HepG2 (cell line): ENCODE data around the gene ATP1A1. TPM values are rescaled to one million over a fixed set of nuclear protein-coding genes. Genes with fewer than 3 reads are reported as not detected.

Experiments
- ETS1 ChIP-seq: sonication (generic); formaldehyde crosslinking; IDR thresholded peaks from 2 replicates; pipeline ENCODE4 v1.4.0; 2020; ENCODE audit warnings: missing genetic modification reagents
- EZH2 ChIP-seq: conservative IDR thresholded peaks from 2 replicates; pipeline ENCODE4 v1.6.1; 2012; ENCODE audit warnings: mild to moderate bottlenecking, low read depth, low read length, moderate library complexity
- GPN1 ChIP-seq: sonication (generic); formaldehyde crosslinking; IDR thresholded peaks from 2 replicates; pipeline ENCODE4 v1.5.1; 2020; ENCODE audit warnings: missing genetic modification reagents, borderline replicate concordance
- KMT2B ChIP-seq: IDR thresholded peaks from 2 replicates; pipeline ENCODE4 v1.6.1; 2016; ENCODE audit warnings: missing genetic modification reagents, missing compliant biosample characterization
- MEIS2 ChIP-seq: sonication (generic); formaldehyde crosslinking; IDR thresholded peaks from 2 replicates; pipeline ENCODE4 v1.9.0; 2021; ENCODE audit warnings: mild to moderate bottlenecking, missing genetic modification reagents
- NFYB ChIP-seq: sonication (generic); formaldehyde crosslinking; IDR thresholded peaks from 2 replicates; pipeline ENCODE4 v1.4.0; 2020; ENCODE audit warnings: missing genetic modification reagents
- NONO ChIP-seq, 2 experiments: fragments of 450-650 bp in 1 of 2; sonication (generic) in 1 of 2; formaldehyde crosslinking in 1 of 2; IDR thresholded peaks in 1 of 2; conservative IDR thresholded peaks in 1 of 2; 2 replicates each; pipeline versions ENCODE4 v1.6.1 to v1.8.0; 2017 to 2022; ENCODE audit warnings: mild to moderate bottlenecking in 1 of 2, missing genetic modification reagents in 1 of 2, moderate library complexity in 1 of 2
- RAD51 ChIP-seq: fragments of 450-650 bp; IDR thresholded peaks from 2 replicates; pipeline ENCODE4 v1.6.1; 2016; ENCODE audit warnings: borderline replicate concordance
- SIX4 ChIP-seq: sonication (generic); formaldehyde crosslinking; IDR thresholded peaks from 2 replicates; pipeline ENCODE4 v1.4.0; 2020; ENCODE audit warnings: missing genetic modification reagents
- SMAD3 ChIP-seq: sonication (generic); formaldehyde crosslinking; IDR thresholded peaks from 2 replicates; pipeline ENCODE4 v1.4.0; 2020; ENCODE audit warnings: missing genetic modification reagents
- TMF1 ChIP-seq: sonication (generic); formaldehyde crosslinking; IDR thresholded peaks from 2 replicates; pipeline ENCODE4 v1.8.1; 2022; ENCODE audit warnings: low read depth, missing genetic modification reagents
- TRAFD1 ChIP-seq: sonication (generic); formaldehyde crosslinking; IDR thresholded peaks from 2 replicates; pipeline ENCODE4 v1.5.1; 2020; ENCODE audit warnings: missing genetic modification reagents, mild to moderate bottlenecking, borderline replicate concordance
- ZBTB20 ChIP-seq: sonication (generic); formaldehyde crosslinking; IDR thresholded peaks from 2 replicates; pipeline ENCODE4 v1.8.1; 2023; ENCODE audit warnings: missing genetic modification reagents, low read depth, mild to moderate bottlenecking, borderline replicate concordance
- ZNF142 ChIP-seq: sonication (generic); formaldehyde crosslinking; IDR thresholded peaks from 2 replicates; pipeline ENCODE4 v1.4.0; 2020; ENCODE audit warnings: missing genetic modification reagents
- ZNF326 ChIP-seq: sonication (generic); formaldehyde crosslinking; IDR thresholded peaks from 2 replicates; pipeline ENCODE4 v1.4.0; 2020; ENCODE audit warnings: missing genetic modification reagents, borderline replicate concordance
- ZNF367 ChIP-seq: sonication (generic); formaldehyde crosslinking; IDR thresholded peaks from 2 replicates; pipeline ENCODE4 v1.4.0; 2020; ENCODE audit warnings: missing genetic modification reagents, borderline replicate concordance
- ZNF629 ChIP-seq: sonication (generic); formaldehyde crosslinking; conservative IDR thresholded peaks from 2 replicates; pipeline ENCODE4 v1.5.0; 2020; ENCODE audit warnings: missing genetic modification reagents
- ZNF674 ChIP-seq: sonication (generic); formaldehyde crosslinking; IDR thresholded peaks from 2 replicates; pipeline ENCODE4 v1.5.0; 2020; ENCODE audit warnings: low read depth, mild to moderate bottlenecking, missing genetic modification reagents
- ZNF740 ChIP-seq: sonication (generic); formaldehyde crosslinking; IDR thresholded peaks from 2 replicates; pipeline ENCODE4 v1.4.0; 2020; ENCODE audit warnings: missing genetic modification reagents
- polyA plus RNA-seq, 8 experiments: library from polyadenylated mRNA; depleted of rRNA in 3 of 8; stranded (reverse) in 7 of 8; unstranded in 1 of 8; fragments of >200 nt; fragmentation: Illumina TruSeq in 4 of 8; extraction: Trizol in 4 of 8; gene quantifications; 2 replicates each; pipeline versions ENCODE4 v1.2.1 to v1.2.3, GENCODE V29; 2011 to 2016; ENCODE audit warnings: low read depth in 4 of 8, missing spikeins in 1 of 8, mixed read lengths in 1 of 8; ENCODE audit not compliant: insufficient read depth in 1 of 8
- total RNA-seq, 5 experiments: library from RNA; depleted of rRNA; stranded (reverse); fragments of >200 nt; fragmentation: Illumina TruSeq; extraction: Trizol; gene quantifications; 2 replicates each; pipeline ENCODE4 v1.2.3, GENCODE V29; 2016; ENCODE audit warnings: low read depth in 1 of 5

The ATP1A1 gene
- total and polyA plus RNA-seq, 2 of the 13 experiments (the other 11 are each of a cell fraction or from before 2014, with no cell fraction given) = 280 to 705 TPM

GRCh38 chr1:116372651-116373430, at the start of gene ATP1A1 (continued):
- no peak for TF ChIP-seq KMT2B (CRISPR knock-in tag)
- no peak for TF ChIP-seq RAD51
- TF ChIP-seq MEIS2 (CRISPR knock-in tag) = peak; percentile 59; the same call in 1 of the 2 replicates
- 0 out of 2 replicates have a peak, but pooled peaks have one; percentile 28 for TF ChIP-seq ZNF740 (CRISPR knock-in tag)
- TF ChIP-seq TRAFD1 (CRISPR knock-in tag) = no peak
- TF ChIP-seq ZBTB20 = peak; percentile 52; the same call in 1 of the 2 replicates
- peak; percentile 35; the same call in 1 of the 2 replicates for TF ChIP-seq SMAD3 (CRISPR knock-in tag)
- no peak for TF ChIP-seq TMF1 (CRISPR knock-in tag)
- no peak for TF ChIP-seq NONO (IDR thresholded peaks at IDR 0.05)
- TF ChIP-seq NONO (CRISPR knock-in tag; conservative IDR thresholded peaks at IDR 0.05) = peak; percentile 81
- TF ChIP-seq NFYB (CRISPR knock-in tag) = no peak; the same call in 1 of the 2 replicates
- TF ChIP-seq ZNF629 = no peak
- TF ChIP-seq ETS1 (CRISPR knock-in tag) = no peak
- TF ChIP-seq ZNF326 (CRISPR knock-in tag) = no peak
- TF ChIP-seq ZNF142 (CRISPR knock-in tag) = 0 out of 2 replicates have a peak, but pooled peaks have one; percentile 45
- no peak for TF ChIP-seq GPN1 (CRISPR knock-in tag)
- peak; percentile 93 for TF ChIP-seq SIX4 (CRISPR knock-in tag)
- peak; percentile 30; the same call in 1 of the 2 replicates for TF ChIP-seq ZNF367 (CRISPR knock-in tag)
- TF ChIP-seq ZNF674 (CRISPR knock-in tag) = no peak
- TF ChIP-seq EZH2 = no peak
